ENCODE results near the gene DENND2C. TPM values are rescaled to one million over a fixed set of nuclear protein-coding genes. Genes with fewer than 3 reads are reported as not detected.

Gene DENND2C
- total RNA-seq, 2 donors from 2014 or later, result 1.2 to 1.8 TPM

DNA sequence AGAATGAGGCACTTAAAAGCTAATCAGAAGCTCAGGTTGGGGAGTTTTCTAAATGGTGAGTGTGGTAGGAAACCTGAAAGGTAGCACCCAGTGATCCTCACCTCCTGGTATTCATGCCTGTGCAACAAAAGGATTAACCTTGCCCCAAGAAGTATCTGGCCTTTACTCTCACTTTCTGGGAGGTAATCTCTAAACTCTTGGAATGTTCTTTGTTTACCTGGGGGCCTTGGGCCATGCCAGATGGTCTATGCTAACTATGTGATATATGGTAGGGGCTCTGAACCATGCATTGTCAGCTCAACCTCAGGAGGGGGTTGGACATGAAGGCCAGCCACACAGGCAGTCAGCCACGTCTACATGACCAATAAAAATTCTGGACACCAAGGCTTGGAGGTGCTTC lies 134.4 kb downstream of the DENND2C start:
- Histone ChIP-seq H3K36me3 (no peaks in the 10 kb centered on the region), H3K27ac (no peak overlapping the region), H3K27me3 (no peaks in the 10 kb centered on the region), H3K9me3 (no peaks in the 10 kb centered on the region), H3K4me3 (no peak overlapping the region), H3K4me1 (no peaks in the 10 kb centered on the region)
- TF ChIP-seq, protein P1, sequence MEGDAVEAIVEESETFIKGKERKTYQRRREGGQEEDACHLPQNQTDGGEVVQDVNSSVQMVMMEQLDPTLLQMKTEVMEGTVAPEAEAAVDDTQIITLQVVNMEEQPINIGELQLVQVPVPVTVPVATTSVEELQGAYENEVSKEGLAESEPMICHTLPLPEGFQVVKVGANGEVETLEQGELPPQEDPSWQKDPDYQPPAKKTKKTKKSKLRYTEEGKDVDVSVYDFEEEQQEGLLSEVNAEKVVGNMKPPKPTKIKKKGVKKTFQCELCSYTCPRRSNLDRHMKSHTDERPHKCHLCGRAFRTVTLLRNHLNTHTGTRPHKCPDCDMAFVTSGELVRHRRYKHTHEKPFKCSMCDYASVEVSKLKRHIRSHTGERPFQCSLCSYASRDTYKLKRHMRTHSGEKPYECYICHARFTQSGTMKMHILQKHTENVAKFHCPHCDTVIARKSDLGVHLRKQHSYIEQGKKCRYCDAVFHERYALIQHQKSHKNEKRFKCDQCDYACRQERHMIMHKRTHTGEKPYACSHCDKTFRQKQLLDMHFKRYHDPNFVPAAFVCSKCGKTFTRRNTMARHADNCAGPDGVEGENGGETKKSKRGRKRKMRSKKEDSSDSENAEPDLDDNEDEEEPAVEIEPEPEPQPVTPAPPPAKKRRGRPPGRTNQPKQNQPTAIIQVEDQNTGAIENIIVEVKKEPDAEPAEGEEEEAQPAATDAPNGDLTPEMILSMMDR (IDR thresholded peaks at IDR 0.05), result no peak
- no peak for DNase-seq (ENCODE audit: low spot score)

Other genes with a start within 250 kb of the DENND2C start
- gene TRIM33, start 158.8 kb downstream of the DENND2C start, total RNA-seq, result 10 to 100 TPM; 15.7 to 17.9 TPM
- gene BCAS2, start 88.4 kb downstream of the DENND2C start, total RNA-seq, result 10 to 100 TPM; 28.9 to 30.9 TPM
- not detected for gene AMPD1, start 25.5 kb upstream of the DENND2C start, total RNA-seq
- gene NRAS, start 46.7 kb upstream of the DENND2C start, total RNA-seq, result 10 to 100 TPM in 1 of 2 donors, 1 to 10 TPM in 1; 7.3 to 11.9 TPM
- 1,000 to 10,000 TPM in 1 of 2 donors, 100 to 1,000 TPM in 1; 917 to 1,380 TPM for gene CSDE1, start 87.9 kb upstream of the DENND2C start, total RNA-seq
- 10 to 100 TPM; 24.8 to 26.9 TPM for gene SIKE1, start 110.6 kb upstream of the DENND2C start, total RNA-seq
- gene SYCP1, start 184.8 kb upstream of the DENND2C start, total RNA-seq, result not detected

All from right atrium auricular region (tissue), 2 donors.